IPS-18a (cell line): ENCODE results near the gene PSEN2.
"Not testable (repeated sequence)": the region's sequence is repeated elsewhere in the genome, so short reads cannot be mapped to it uniquely, and the experiment has no call there.

Source experiments
- H3K27ac ChIP-seq: one replicate; pipeline ENCODE4 v1.5.1; 2013; ENCODE audit warnings: low read length
- H3K27me3 ChIP-seq: one replicate; pipeline ENCODE4 v1.6.1; 2013; ENCODE audit warnings: mild to moderate bottlenecking, low read length; ENCODE audit not compliant: control insufficient read depth, insufficient read depth
- H3K36me3 ChIP-seq: one replicate; pipeline ENCODE4 v1.6.1; 2013; ENCODE audit warnings: low read depth, low read length; ENCODE audit not compliant: control insufficient read depth
- H3K4me1 ChIP-seq: one replicate; pipeline ENCODE4 v1.6.1; 2013; ENCODE audit warnings: low read depth, low read length; ENCODE audit not compliant: control insufficient read depth
- H3K4me3 ChIP-seq: one replicate; pipeline ENCODE4 v1.5.1; 2013; ENCODE audit warnings: low read length
- H3K9ac ChIP-seq: one replicate; pipeline ENCODE4 v1.6.1; 2013; ENCODE audit warnings: mild to moderate bottlenecking, low read length, moderate library complexity
- H3K9me3 ChIP-seq: one replicate; pipeline ENCODE4 v1.6.1; 2013; ENCODE audit warnings: low read depth, low read length; ENCODE audit not compliant: control insufficient read depth

Gene PSEN2

DNA sequence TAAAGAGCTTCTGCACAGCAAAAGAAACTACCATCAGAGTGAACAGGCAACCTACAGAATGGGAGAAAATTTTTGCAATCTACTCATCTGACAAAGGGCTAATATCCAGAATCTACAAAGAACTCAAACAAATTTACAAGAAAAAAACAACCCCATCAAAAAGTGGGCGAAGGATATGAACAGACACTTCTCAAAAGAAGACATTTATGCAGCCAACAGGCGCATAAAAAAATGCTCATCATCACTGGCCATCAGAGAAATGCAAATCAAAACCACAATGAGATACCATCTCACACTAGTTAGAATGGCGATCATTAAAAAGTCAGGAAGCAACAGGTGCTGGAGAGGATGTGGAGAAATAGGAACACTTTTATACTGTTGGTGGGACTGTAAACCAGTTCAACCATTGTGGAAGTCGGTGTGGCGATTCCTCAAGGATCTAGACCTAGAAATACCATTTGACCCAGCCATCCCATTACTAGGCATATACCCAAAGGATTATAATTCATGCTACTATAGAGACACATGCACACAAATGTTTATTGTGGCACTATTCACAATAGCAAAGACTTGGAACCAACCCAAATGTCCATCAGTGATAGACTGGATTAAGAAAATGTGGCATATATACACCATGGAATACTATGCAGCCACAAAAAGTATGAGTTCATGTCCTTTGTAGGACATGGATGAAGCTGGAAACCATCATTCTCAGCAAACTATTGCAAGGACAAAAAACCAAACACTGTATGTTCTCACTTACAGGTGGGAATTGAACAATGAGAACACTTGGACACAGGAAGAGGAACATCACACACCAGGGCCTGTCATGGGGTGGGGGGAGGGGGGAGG is 59.1 kb downstream of the PSEN2 start:
- H3K27me3 ChIP-seq, H3K4me3 ChIP-seq, H3K9ac ChIP-seq, H3K4me1 ChIP-seq, H3K36me3 ChIP-seq, H3K9me3 ChIP-seq, H3K27ac ChIP-seq: not testable (repeated sequence)

DNA sequence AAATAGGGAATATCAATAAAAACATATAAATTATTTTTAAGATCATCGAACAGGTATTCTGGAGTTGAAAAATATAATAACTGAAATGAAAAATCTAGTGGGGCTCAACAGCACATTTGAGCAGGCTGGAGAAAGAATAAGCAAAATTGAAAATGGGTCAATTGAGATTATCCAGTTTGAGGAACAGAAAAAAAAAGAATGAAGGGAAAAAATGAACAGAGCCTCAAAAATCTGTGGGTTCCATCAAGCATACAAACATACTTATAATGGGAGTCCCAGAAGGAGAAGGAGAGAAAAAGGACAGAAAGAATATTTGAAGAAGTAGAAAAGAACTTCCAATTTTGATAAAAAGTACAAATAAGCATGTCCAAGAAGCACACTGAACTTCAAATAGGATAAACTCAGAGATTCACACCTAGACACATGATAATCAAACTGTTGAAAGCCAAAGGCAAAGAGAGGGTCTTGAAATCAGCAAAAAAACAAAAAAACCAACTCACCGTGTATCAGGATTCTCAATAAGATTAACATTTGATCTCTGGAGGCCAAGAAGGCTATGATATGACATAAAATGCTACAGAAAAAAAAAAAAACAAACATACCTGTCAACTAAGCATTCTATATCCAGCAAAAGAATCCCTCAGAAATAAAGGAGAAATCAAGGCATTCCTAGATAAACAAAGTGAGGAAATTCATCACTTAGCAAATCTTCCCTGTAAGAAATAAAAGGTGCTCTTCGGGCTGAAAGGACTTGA is 64.2 kb downstream of the PSEN2 start:
- Histone ChIP-seq H3K36me3 (no peaks in the 10 kb centered on the region), H3K4me1 (peaks cover 5% of the 10 kb centered on the region), H3K27me3 (no peaks in the 10 kb centered on the region), H3K9ac (no peak overlapping the region), H3K27ac (no peak overlapping the region), H3K9me3 (no peaks in the 10 kb centered on the region), H3K4me3 (no peak overlapping the region)

DNA sequence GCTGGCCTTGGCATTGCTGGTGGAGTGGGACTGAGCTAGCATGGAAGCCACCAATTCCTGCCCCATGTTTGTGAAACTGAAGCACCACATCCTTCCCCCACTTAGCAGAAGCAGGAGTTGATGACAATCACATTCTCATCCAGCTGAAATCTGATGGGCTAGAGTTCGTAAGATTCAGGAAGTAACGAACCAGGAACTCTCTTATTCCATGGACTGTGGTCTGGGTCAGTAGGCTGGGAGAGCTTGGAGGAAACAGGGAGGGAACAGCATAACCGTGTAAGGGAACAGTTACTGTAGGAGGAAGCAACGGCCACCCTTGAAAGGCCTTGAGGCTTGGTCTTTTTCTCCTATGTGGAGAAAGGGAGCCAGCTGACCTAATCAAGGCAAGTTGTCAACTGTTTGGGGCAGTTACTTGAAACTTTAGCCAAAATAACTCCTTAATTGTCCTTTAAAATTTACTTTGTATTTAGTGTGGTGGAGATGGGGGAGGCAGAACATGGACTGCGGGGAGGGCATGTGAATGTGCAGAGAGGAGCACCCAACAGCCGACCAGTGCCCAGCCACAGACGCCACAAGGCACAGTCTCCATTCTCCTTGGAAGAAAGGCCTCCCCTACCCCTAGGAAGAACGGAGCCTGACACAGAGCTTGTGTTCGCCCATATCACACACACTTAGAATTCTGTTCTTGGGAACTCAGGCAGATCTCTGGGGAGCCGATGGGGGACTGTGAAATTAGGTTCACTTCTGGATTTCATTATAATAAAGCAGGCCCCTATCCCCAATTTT is 67.7 kb downstream of the PSEN2 start:
- H3K9ac ChIP-seq: no peak overlapping the region
- peaks cover 7% of the 10 kb centered on the region for H3K27me3 ChIP-seq
- peaks cover 9% of the 10 kb centered on the region for H3K4me1 ChIP-seq
- H3K4me3 ChIP-seq: peak overlapping the region; percentile 72
- peak overlapping the region; percentile 66 for H3K27ac ChIP-seq
- H3K36me3 ChIP-seq: no peaks in the 10 kb centered on the region
- no peaks in the 10 kb centered on the region for H3K9me3 ChIP-seq

DNA sequence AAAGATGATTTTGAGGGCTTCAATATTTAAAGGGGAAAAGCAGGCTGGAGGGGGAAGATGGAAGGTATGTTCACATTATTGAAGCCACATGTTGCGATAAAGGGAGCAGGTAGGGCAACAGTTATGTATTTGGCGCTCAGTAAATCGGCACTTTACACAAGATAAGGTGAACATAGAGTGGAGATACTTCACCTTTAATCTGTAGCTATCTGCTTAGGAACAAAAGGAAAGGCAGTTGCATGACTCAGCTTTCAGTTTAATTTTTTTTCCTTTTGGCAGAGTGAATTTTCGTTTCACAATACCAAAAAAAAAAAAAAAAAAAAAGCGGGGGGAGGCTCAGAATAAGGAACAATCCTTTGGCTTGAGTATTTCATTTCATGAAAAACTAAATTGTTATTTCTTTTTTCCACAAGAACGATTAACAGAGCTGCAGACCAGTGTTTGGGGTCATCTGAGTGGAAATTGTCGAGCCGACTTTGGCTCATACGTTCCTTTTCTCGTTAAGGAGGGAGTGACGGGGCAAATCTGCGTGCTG is 68.6 kb downstream of the PSEN2 start:
- H3K9ac ChIP-seq: peak overlapping the region; percentile 78
- H3K9me3 ChIP-seq: no peaks in the 10 kb centered on the region
- peaks cover 9% of the 10 kb centered on the region for H3K4me1 ChIP-seq
- H3K27me3 ChIP-seq: peaks cover 7% of the 10 kb centered on the region
- no peaks in the 10 kb centered on the region for H3K36me3 ChIP-seq
- peak overlapping the region; percentile 66 for H3K27ac ChIP-seq
- H3K4me3 ChIP-seq: peak overlapping the region; percentile 72

DNA sequence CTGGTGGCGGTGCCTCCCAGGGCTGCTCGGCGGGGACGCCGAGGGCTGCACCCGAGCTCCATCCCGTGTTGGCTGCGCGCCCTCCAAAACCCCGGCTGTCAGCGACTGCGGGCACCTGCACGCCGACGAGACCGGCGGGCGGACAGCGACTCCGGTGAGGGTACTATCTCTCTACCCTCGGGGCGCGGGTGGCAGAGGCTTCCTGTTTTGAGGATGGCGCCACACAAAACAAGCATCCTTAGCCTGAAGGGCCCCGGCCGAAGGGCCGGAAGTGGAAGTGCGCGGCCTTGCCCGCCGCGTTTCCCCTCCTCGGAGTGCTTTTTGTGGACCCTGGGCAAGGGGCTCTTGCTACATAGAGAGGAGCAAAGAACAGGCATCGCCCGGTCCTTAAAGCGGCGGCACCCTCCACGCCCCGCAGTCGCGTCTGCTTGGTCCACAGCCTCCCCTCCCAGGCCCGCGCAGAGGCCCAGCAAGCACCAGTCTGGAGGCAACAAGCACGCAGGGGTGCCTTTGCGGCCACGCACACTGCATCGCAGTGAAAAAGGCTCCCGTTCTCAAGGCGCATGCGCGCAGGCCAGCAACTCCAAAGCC is 69.1 kb downstream of the PSEN2 start:
- H3K4me1 ChIP-seq: peaks cover 9% of the 10 kb centered on the region
- peak overlapping the region; percentile 78 for H3K9ac ChIP-seq
- peak overlapping the region; percentile 72 for H3K4me3 ChIP-seq
- peaks cover 7% of the 10 kb centered on the region for H3K27me3 ChIP-seq
- peak overlapping the region; percentile 66 for H3K27ac ChIP-seq
- H3K9me3 ChIP-seq: no peaks in the 10 kb centered on the region
- no peaks in the 10 kb centered on the region for H3K36me3 ChIP-seq

DNA sequence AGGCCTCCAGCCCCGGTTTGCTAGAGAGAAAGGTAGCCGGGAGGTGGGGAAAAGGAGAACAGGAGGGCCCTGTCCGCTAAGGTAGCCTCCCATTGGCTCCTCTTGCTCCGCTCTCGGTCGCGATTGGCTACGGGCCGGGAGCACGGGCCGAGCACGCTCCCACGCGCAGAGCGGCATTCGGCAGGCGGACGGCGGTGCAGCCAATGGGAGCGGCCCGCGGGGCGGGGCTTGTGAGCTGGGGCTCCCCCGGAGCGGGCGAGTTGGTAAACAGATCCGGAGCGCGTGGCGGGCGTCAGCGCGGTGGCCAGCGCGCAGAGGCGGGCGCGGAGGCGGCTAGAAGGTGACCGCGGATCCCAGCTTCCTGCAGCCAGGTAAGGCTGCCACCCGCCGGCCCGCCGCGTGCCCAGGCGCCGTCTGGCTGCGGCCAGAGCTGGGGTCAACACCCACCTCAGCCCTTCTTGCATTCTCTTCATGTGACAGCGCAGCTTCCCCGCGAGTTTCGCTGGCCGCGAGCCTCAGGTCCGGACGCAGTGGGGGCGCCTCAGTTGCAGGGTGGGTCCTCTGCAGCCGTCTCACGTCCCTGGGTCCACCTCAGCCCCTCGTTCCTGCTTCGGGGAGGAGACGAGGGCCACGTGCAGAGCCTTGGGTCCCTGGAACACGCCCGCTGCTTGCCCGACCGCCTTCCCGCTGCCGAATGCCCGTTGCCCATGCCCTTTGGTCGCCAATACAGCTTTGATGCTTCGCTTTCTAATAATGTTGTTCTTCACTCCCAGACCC is 69.8 kb downstream of the PSEN2 start, which contains the start of gene COQ8A:
Gene COQ8A (plus strand): TSS at position 266 of the 777 bp plus-strand sequence. CDS start 21,092 bp downstream, outside the sequence.
- Histone ChIP-seq H3K36me3 (no peaks in the 10 kb centered on the region), H3K9ac (peak within 1 kb of the TSS; percentile 78), H3K4me3 (peak within 1 kb of the TSS; percentile 72), H3K4me1 (peaks cover 15% of the 10 kb centered on the region), H3K27ac (peak within 1 kb of the TSS; percentile 66), H3K27me3 (peaks cover 7% of the 10 kb centered on the region), H3K9me3 (no peaks in the 10 kb centered on the region)

DNA sequence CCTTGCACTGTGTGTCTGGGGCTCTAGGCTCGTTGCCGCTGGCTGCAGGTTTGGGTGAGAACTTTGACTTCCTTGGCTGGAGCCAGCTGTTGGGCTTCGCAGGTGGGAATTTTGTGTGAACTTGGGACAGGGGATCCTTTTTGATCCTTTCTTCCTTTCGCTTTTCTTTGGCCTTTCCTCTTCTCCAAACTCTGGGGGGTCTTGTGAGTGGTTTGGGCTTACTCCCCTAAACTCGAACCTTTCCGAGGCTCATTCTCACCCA is 70.3 kb downstream of the PSEN2 start:
- Histone ChIP-seq H3K4me1 (peaks cover 20% of the 10 kb centered on the region), H3K36me3 (no peaks in the 10 kb centered on the region), H3K4me3 (peak overlapping the region; percentile 63), H3K27ac (no peak overlapping the region), H3K27me3 (peaks cover 7% of the 10 kb centered on the region), H3K9ac (peak overlapping the region; percentile 49), H3K9me3 (no peaks in the 10 kb centered on the region)

DNA sequence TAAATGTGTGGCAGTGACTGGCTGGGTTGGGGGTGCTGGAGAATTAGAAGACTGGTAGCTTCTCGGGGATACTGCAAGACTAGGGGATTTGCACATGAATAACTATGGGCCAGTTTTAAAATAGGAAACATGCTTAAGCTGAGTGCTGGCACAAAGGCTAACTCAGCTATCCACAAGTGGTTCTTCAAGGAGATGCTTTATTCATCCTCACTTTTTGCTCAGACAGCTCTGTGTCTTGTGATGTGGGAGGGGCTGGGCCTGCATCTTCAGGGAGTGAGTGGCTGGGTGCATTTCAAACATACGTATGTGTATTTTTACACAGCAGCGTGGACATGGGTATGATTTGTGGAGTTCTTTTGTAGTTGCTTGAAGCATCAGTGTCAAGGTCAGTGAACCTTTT is 72.0 kb downstream of the PSEN2 start:
- H3K27ac ChIP-seq: no peak overlapping the region
- peaks cover 21% of the 10 kb centered on the region for H3K4me1 ChIP-seq
- H3K4me3 ChIP-seq: no peak overlapping the region
- peaks cover 7% of the 10 kb centered on the region for H3K27me3 ChIP-seq
- H3K9me3 ChIP-seq: no peaks in the 10 kb centered on the region
- H3K36me3 ChIP-seq: no peaks in the 10 kb centered on the region
- H3K9ac ChIP-seq: no peak overlapping the region

DNA sequence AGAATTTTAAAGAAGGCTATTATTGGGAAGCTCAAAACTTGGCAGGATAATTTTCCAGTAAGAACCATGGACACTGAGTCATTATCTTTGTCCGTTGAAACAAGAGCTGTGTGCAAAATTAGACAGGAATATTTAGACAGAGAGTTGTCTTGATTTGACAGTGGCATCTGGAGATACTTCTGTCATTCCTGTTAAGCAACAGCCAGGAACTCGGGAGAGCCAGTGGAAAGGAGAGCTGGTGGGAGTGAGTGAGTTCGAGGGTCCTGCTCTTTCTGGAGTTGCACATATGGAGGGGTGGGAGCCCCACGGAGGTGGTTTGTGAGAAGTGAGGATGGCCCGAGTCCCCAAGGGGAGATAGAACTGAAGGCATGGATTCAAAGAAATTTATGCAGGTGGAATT is 72.7 kb downstream of the PSEN2 start:
- H3K9me3 ChIP-seq: no peaks in the 10 kb centered on the region
- H3K27me3 ChIP-seq: peaks cover 7% of the 10 kb centered on the region
- peaks cover 21% of the 10 kb centered on the region for H3K4me1 ChIP-seq
- H3K36me3 ChIP-seq: no peaks in the 10 kb centered on the region
- H3K9ac ChIP-seq: no peak overlapping the region
- H3K27ac ChIP-seq: no peak overlapping the region
- no peak overlapping the region for H3K4me3 ChIP-seq

DNA sequence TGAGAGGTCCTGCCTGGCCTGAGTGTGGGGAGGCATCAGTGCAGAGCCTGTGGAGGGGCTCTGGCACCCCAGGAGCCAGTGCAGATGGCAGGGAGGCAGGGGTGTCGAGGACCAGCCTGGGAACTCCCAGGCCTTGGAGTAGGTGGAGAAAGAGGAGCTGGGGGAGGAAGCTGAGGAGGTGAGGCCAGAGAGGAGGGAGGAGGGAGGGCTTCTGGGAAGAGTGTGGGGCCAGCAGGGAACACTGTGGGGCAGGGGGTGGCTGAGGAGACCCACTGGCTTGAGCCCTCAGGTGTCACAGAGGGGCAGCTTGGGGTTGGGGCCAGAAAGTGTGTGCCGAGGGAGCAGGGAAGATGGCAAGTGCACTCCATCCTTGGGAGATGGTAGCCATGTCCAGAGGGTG is 73.5 kb downstream of the PSEN2 start:
- peaks cover 7% of the 10 kb centered on the region for H3K27me3 ChIP-seq
- H3K9ac ChIP-seq: no peak overlapping the region
- peaks cover 17% of the 10 kb centered on the region for H3K4me1 ChIP-seq
- no peak overlapping the region for H3K27ac ChIP-seq
- H3K9me3 ChIP-seq: no peaks in the 10 kb centered on the region
- H3K36me3 ChIP-seq: no peaks in the 10 kb centered on the region
- H3K4me3 ChIP-seq: no peak overlapping the region
